ENCODE measurements around the gene PLEKHH1.

DNA sequence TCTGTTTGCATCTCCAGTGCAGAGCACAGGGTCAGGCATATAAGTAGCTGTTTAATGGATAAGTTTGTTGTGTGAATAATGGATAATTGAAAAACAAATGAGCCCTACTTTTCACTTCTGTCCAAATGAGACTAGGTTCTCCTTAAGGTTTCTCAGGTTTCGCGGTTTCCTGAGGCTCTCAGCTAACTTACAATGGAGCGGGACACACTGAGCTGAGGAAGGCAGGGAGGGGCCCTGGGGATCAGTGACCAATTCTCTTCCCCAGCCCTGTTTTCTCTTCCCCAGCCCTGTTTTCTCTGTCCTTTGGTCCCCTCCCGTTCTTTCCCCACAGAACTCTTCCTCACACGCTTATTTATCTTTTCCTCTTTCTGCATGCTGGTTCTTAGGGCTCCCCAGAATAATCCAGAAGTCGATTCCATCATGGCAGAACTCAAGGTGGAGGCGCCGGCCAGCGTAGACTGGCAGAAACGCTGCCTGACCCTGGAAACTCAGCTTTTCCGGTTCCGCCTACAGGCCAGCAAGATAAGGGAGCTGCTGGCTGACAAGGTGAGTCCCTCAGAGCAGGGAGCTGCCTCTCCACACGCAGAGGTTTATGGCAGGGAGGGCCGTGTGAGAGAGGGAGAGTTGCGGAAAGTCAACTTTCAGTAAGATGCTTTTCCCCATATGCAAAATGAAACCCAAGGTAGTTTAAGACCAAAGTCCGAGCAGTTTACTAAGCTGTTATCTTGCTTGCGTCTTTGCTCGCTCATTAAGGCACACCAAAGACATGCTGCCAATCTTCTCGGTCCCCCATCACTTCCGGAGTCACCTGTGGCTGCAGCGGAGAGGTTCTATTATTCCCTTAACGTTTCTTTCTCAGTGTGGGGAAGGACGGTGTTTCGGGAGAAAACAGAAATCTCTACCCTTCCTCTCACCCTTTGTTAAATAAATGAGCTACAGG, 8.6 kb downstream of the PLEKHH1 start:
- TF ChIP-seq, protein P1, sequence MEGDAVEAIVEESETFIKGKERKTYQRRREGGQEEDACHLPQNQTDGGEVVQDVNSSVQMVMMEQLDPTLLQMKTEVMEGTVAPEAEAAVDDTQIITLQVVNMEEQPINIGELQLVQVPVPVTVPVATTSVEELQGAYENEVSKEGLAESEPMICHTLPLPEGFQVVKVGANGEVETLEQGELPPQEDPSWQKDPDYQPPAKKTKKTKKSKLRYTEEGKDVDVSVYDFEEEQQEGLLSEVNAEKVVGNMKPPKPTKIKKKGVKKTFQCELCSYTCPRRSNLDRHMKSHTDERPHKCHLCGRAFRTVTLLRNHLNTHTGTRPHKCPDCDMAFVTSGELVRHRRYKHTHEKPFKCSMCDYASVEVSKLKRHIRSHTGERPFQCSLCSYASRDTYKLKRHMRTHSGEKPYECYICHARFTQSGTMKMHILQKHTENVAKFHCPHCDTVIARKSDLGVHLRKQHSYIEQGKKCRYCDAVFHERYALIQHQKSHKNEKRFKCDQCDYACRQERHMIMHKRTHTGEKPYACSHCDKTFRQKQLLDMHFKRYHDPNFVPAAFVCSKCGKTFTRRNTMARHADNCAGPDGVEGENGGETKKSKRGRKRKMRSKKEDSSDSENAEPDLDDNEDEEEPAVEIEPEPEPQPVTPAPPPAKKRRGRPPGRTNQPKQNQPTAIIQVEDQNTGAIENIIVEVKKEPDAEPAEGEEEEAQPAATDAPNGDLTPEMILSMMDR (IDR thresholded peaks at IDR 0.05): no peak
- no peak for TF ChIP-seq POLR2A (IDR thresholded peaks at IDR 0.05)

Measured in testis (tissue), 2 donors.